B cell (primary cell): Measurements from ENCODE around the gene CCDC87. TPM values are rescaled to one million over a fixed set of nuclear protein-coding genes. Genes with fewer than 3 reads are reported as not detected.

ENCODE experiments used
- ATAC-seq: fragments of 200-7000 bp; cut with Tn5 transposase; one replicate; pipeline ENCODE4 v1.10.0; 2021; ENCODE audit warnings: low read depth, mild to moderate bottlenecking, moderate number of reproducible peaks, moderate library complexity
- CTCF ChIA-PET: fragments of 350-600 bp; sonication (Branson Sonifier 250); formaldehyde crosslinking; loops from one replicate; lab custom pipeline; 2021; ENCODE audit warnings: antibody characterized with exemption, inconsistent platforms; lab: Charles Lee
- POLR2A ChIA-PET: fragments of 350-600 bp; sonication (Branson Sonifier 250); formaldehyde crosslinking; loops from one replicate; lab custom pipeline; 2021; ENCODE audit warnings: antibody characterized with exemption; lab: Charles Lee
- DNase-seq: peaks from one replicate; pipeline ENCODE4 v3.0.0; 2013
- H2AFZ ChIP-seq: 2 replicates; pipeline ENCODE4 v1.6.1; 2012; ENCODE audit warnings: mild to moderate bottlenecking, low read depth, low read length; ENCODE audit not compliant: insufficient read depth, poor library complexity, severe bottlenecking
- H3K27ac ChIP-seq, 2 donors: 1 replicate in 1 of 2; 2 replicates in 1 of 2; pipeline ENCODE4 v1.5.1; 2012 to 2013; ENCODE audit warnings: low read length in 2 of 2, mild to moderate bottlenecking in 2 of 2, moderate library complexity in 1 of 2
- H3K27me3 ChIP-seq, 4 experiments: fragments of 200-600 bp in 1 of 4; sonication (generic) in 1 of 4; replicated peaks in 1 of 4; 1 replicate in 2 of 4; 2 replicates in 2 of 4; pipeline versions ENCODE4 v1.6.1 to v1.7.0; 2013 to 2016; ENCODE audit warnings: low read length in 3 of 4, mild to moderate bottlenecking in 2 of 4, mixed read lengths in 1 of 4, moderate library complexity in 1 of 4; ENCODE audit not compliant: insufficient read depth in 4 of 4, control insufficient read depth in 3 of 4; ENCODE audit errors: control extremely low read depth in 1 of 4
- H3K36me3 ChIP-seq, 2 experiments: replicated peaks in 1 of 2; 1 replicate in 1 of 2; 2 replicates in 1 of 2; pipeline versions ENCODE4 v1.6.1 to v1.7.1; 2013; ENCODE audit warnings: low read length in 1 of 2; ENCODE audit not compliant: insufficient read depth in 2 of 2, control insufficient read depth in 1 of 2; ENCODE audit errors: control extremely low read depth in 1 of 2, extremely low read depth in 1 of 2
- H3K4me1 ChIP-seq, 2 donors: fragments of 200-600 bp in 1 of 2; sonication (generic) in 1 of 2; 1 replicate in 1 of 2; 2 replicates in 1 of 2; pipeline versions ENCODE4 v1.5.1 to v1.6.1; 2013 to 2017; ENCODE audit warnings: low read length in 2 of 2; ENCODE audit not compliant: control insufficient read depth in 2 of 2, insufficient read depth in 2 of 2
- H3K4me2 ChIP-seq: replicated peaks from 2 replicates; pipeline ENCODE3; 2012; ENCODE audit warnings: mild to moderate bottlenecking, low read depth, low read length; ENCODE audit not compliant: poor library complexity, severe bottlenecking
- H3K4me3 ChIP-seq, 5 experiments: fragments of 200-600 bp in 1 of 5; sonication (generic) in 1 of 5; 1 replicate in 3 of 5; 2 replicates in 2 of 5; pipeline versions ENCODE4 v1.5.1 to v1.7.0; 2011 to 2016; ENCODE audit warnings: low read length in 4 of 5, mild to moderate bottlenecking in 4 of 5, low read depth in 2 of 5, control low read depth in 1 of 5, moderate library complexity in 1 of 5; ENCODE audit not compliant: insufficient read depth in 1 of 5; ENCODE audit errors: control extremely low read depth in 1 of 5, extremely low read depth in 1 of 5
- H3K79me2 ChIP-seq: fragments of 200-600 bp; sonication (generic); one replicate; pipeline ENCODE4 v1.6.0; 2016; ENCODE audit warnings: low read length; ENCODE audit not compliant: control insufficient read depth, insufficient read depth
- H3K9ac ChIP-seq: fragments of 200-600 bp; sonication (generic); 2 replicates; pipeline ENCODE4 v1.6.1; 2017; ENCODE audit warnings: mild to moderate bottlenecking, low read length, moderate library complexity
- H3K9me3 ChIP-seq, 3 donors: one replicate each; pipeline versions ENCODE4 v1.6.1 to v1.7.1; 2013; ENCODE audit warnings: low read length in 2 of 3; ENCODE audit not compliant: control insufficient read depth in 2 of 3, insufficient read depth in 1 of 3; ENCODE audit errors: control extremely low read depth in 1 of 3
- H4K20me1 ChIP-seq: 2 replicates; pipeline ENCODE4 v1.6.0; 2012; ENCODE audit warnings: mild to moderate bottlenecking, low read length; ENCODE audit not compliant: insufficient read depth, control insufficient read depth, poor library complexity, severe bottlenecking
- H3K27ac Mint-ChIP-seq: one replicate; pipeline ENCODE4 v1.8.0; 2021; ENCODE audit warnings: mixed read lengths
- H3K27me3 Mint-ChIP-seq: one replicate; pipeline ENCODE4 v1.8.0; 2021; ENCODE audit warnings: mixed read lengths
- H3K4me1 Mint-ChIP-seq: one replicate; pipeline ENCODE4 v1.8.0; 2021; ENCODE audit warnings: mixed read lengths
- H3K4me3 Mint-ChIP-seq: one replicate; pipeline ENCODE4 v1.8.0; 2021; ENCODE audit warnings: mixed read lengths
- H3K9me3 Mint-ChIP-seq: one replicate; pipeline ENCODE4 v1.8.0; 2022; ENCODE audit warnings: mixed read lengths; ENCODE audit not compliant: insufficient read depth
- CTCF ChIP-seq: fragments of 200-600 bp; IDR thresholded peaks from one replicate; pipeline ENCODE4 v1.8.0; 2022; ENCODE audit warnings: antibody characterized with exemption, mild to moderate bottlenecking
- EZH2 ChIP-seq: IDR thresholded peaks from 2 replicates; pipeline ENCODE4 v1.6.1; 2012; ENCODE audit warnings: borderline replicate concordance, low read depth, mild to moderate bottlenecking, moderate library complexity, low read length; ENCODE audit not compliant: insufficient read depth, poor library complexity, severe bottlenecking
- WGBS: methylation state at CpG from one replicate; pipeline ENCODE4 v1.1.5; 2013; ENCODE audit warnings: missing lambda C conversion rate; ENCODE audit not compliant: insufficient coverage; 5-methylcytosine and 5-hydroxymethylcytosine counted together
- intact Hi-C: fragments of 100-400 bp; cut with micrococcal nuclease; formaldehyde crosslinking; loops from one replicate; pipeline ENCODE4 v1.10.0; 2022
- polyA plus RNA-seq: library from polyadenylated mRNA; depleted of rRNA; stranded (reverse); fragments of >200 nt; gene quantifications from 2 replicates; pipeline ENCODE4 v1.2.3, GENCODE V29; 2012
- total RNA-seq, 2 donors: library from RNA; stranded (reverse); fragments of 120-200 nt in 1 of 2; gene quantifications; 1 replicate in 1 of 2; 2 replicates in 1 of 2; pipeline versions ENCODE4 v1.2.3 to v1.2.4, GENCODE V29; 2013 to 2022

The CCDC87 gene
- total and polyA plus RNA-seq, 2 donors (not counting 1 experiment from before 2014, with no cell fraction given) = 0.39 TPM; not detected in 1

GRCh38 chr11:66625752-66626149 is 32.9 kb upstream of the CCDC87 start:
- Histone ChIP-seq H3K79me2 (peaks cover 100% of the 10 kb centered on the region), H3K4me3 (no peak overlapping the region), H3K9ac (no peak overlapping the region), H3K9me3 (no peaks in the 10 kb centered on the region), H3K27ac (no peak overlapping the region), H3K27me3 (no peaks in the 10 kb centered on the region), H3K36me3 (peaks cover 7 to 87% of the 10 kb centered on the region in 2 experiments), H3K4me2 (no peak overlapping the region), H4K20me1 (peaks cover 100% of the 10 kb centered on the region), H2AFZ (no peak overlapping the region), H3K4me1 (peaks cover 25 to 44% of the 10 kb centered on the region in 2 donors)
- Mint-ChIP-seq H3K4me3 (no peak overlapping the region), H3K27me3 (no peaks in the 10 kb centered on the region), H3K4me1 (peaks cover 56% of the 10 kb centered on the region), H3K27ac (no peak overlapping the region), H3K9me3 (no peaks in the 10 kb centered on the region)
- DNase-seq (no peak), ATAC-seq (no peak)
- WGBS = 89% methylated on average over 9 of the region's 9 CpGs
- ChIA-PET POLR2A (no interaction called here), CTCF (interaction anchor here (1.2 kb wide), 1 partner anchor 52 kb away, joined by 3 read pairs; the partner anchor contains the start of gene RBM4B)
- intact Hi-C loops = no loop called here
- TF ChIP-seq EZH2 (no peak), CTCF (no peak)

- no peak for ATAC-seq
- Mint-ChIP-seq H3K4me1 (peaks cover 60% of the 10 kb centered on the region), H3K27ac (no peak overlapping the region), H3K9me3 (no peaks in the 10 kb centered on the region), H3K27me3 (no peaks in the 10 kb centered on the region), H3K4me3 (no peak overlapping the region)
- Histone ChIP-seq H3K36me3 (peaks cover 7 to 90% of the 10 kb centered on the region in 2 experiments), H3K9ac (no peak overlapping the region), H2AFZ (no peak overlapping the region), H3K27me3 (no peaks in the 10 kb centered on the region), H3K9me3 (no peaks in the 10 kb centered on the region), H3K4me3 (no peak overlapping the region), H3K4me2 (no peak overlapping the region), H3K4me1 (peaks cover 29 to 50% of the 10 kb centered on the region in 2 donors), H3K27ac (no peak overlapping the region), H3K79me2 (peaks cover 100% of the 10 kb centered on the region), H4K20me1 (peaks cover 100% of the 10 kb centered on the region)
- DNase-seq = no peak
- intact Hi-C loops = no loop called here
- no peak for TF ChIP-seq CTCF
- no peak for TF ChIP-seq EZH2
- ChIA-PET POLR2A (no interaction called here), CTCF (interaction anchor here (1.2 to 2.8 kb wide), 4 partner anchors 13 to 52 kb away, joined by 3 to 11 read pairs (median 3); partner anchors contain the start of genes RBM4 and RBM4B)
- 97% methylated on average over 26 of the region's 26 CpGs for WGBS
Measured at GRCh38 chr11:66625041-66625751, 32.3 kb upstream of the CCDC87 start.
